Vagina (tissue), 2 donors: Measurements from ENCODE around the gene SLC1A5.

Source experiments
- CTCF ChIP-seq, 3 experiments: fragments of 450-650 bp in 2 of 3; fragments of 200-600 bp in 1 of 3; sonication (generic) in 1 of 3; IDR thresholded peaks; one replicate each; pipeline ENCODE4 v1.5.1; 2017 to 2019; ENCODE audit warnings: antibody characterized with exemption in 3 of 3, mild to moderate bottlenecking in 2 of 3, moderate library complexity in 2 of 3
- POLR2A ChIP-seq, 2 donors: fragments of 450-650 bp; IDR thresholded peaks; one replicate each; pipeline ENCODE4 v1.6.1; 2017; ENCODE audit warnings: antibody characterized with exemption in 2 of 2, mild to moderate bottlenecking in 2 of 2, moderate library complexity in 2 of 2
- POLR2AphosphoS5 ChIP-seq, 2 donors: sonication (generic); formaldehyde crosslinking; IDR thresholded peaks; one replicate each; pipeline ENCODE4 v1.9.0; 2017; ENCODE audit warnings: antibody characterized with exemption in 2 of 2, mild to moderate bottlenecking in 2 of 2, low read depth in 1 of 2; ENCODE audit not compliant: insufficient read depth in 1 of 2

- no peak for TF ChIP-seq POLR2A (IDR thresholded peaks at IDR 0.05)
- no peak for TF ChIP-seq CTCF (IDR thresholded peaks at IDR 0.05)
- no peak for TF ChIP-seq POLR2AphosphoS5 (IDR thresholded peaks at IDR 0.05; ENCODE audit: insufficient read depth in 1 of 2, low read depth in 1 of 2)
Measured at GRCh38 chr19:46809534-46810272, 21.3 kb upstream of the SLC1A5 start.
